NCI-H446 treated with DMSO at 0.1 percent for 48 hours (cell line): ENCODE results near the gene DCAF11.

Experiments used
- DNase-seq: peaks from one replicate; lab custom pipeline; 2025; lab: John Stamatoyannopoulos, UW

The DCAF11 gene

DNA sequence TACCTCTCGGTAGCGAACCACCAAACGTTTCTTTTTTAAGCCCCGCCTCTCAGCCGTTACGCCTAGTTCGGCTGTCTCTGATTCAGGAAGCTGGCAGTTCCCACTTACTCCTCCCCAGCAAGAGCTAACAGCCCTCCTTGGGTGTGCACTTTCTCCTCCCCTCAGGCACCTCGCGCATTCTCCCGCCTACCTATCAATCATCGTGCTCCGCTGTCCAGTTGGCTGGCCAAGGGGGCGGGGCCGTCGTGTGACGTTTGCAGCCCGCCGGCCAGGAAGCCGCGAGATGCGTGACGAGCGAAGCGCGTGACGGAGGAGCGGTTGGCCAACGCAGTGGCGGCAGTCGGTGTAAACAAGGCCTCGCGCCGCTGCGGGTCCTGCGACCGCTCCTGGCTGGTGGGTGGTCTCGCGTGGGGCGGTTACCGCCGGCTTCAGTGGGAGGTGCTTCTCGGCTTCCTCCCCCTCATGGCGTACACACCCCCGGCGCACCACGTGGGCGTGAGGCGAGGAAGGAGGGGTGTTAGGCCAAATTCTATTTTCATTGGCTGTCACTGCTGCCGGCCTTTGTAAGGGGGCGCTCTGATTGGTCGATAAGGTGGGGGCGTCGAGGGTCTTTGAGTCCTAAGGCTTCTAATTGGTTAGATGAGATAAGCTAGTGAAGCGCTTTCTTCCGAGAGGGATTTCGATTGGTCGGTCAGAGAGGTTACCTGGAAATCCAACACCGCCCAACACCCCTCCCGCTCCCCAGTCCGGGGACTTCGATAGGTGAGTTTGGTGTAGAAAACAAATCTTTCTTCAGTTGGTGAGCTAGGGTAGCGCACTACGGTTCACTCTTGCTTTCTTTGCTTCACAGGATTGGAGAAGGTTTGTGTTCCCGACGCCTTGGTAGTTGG is at the start of gene DCAF11, which contains the start of gene NRL:
Gene DCAF11 (plus strand): TSS at position 246 of the 890 bp plus-strand sequence. CDS start 818 bp downstream, outside the sequence.
Gene NRL (minus strand): TSS at position 418 of the 890 bp plus-strand sequence. CDS start 32,101 bp downstream, outside the sequence.
- peak; percentile 100 for DNase-seq

DNA sequence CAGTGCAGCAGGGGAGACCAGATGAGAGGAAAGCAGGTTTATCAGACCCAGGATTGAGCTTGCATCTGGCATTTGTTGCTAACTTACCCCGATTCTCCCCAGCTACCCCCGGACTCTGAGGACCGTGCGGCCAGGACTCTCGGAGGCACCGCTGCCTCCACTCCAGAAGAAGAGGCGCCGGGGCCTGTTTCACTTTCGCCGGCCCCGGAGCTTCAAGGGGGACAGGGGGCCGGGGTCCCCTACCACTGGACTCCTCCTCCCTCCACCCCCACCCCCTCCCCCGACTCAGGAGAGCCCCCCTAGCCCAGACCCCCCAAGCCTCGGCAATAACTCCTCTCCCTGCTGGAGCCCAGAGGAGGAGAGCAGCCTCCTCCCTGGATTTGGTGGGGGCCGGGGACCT is 49.7 kb upstream of the DCAF11 start:
- DNase-seq: no peak

DNA sequence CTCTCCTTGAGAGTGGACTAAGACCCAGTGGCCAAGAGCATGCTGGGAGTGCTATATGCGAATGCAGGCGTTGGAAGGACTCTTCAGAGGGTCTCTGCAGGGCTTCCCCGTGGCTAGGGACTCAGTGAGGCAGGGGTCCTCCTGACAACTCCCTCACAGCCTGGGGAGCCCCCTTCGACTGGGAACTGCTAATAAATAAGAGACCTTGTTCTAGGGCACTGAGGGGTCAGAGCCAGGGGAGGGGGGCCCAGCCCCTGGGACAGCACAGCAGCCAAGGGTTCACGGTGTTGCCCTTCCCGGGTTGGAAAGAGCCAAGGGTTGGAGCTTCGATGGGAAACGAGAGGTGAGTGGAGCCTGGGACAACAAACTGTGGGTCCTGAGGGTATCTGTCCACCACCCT is 49.2 kb upstream of the DCAF11 start:
- no peak for DNase-seq

DNA sequence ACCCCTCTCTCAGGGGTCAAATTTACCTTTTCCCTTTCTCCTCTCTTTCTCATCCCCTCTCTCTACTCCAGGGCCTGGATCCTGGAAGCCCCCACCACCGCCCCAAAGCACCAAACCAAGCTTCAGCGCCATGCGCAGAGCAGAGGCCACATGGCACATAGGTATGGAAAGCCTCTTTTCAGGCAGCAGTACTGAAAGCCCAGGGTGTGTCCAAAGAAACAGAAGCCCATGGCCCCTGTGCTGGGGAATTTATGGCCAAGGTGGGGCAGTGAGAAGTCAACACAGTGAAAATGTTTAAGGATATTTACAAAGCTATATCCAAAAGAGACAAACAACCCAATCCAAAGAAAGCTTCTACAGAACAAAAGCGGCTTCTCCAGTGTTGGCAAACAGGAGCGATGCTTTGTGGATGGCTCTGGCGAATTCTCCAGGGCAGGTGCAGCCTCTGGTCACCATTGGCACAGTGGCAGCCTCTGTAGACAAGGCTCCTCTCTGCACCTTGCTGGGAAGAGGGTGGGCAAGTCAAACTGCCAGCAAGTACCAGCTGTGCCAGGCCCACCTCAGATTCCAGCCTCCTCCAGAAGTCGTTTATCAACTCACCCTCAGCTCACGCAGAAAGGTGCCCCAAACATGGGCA is 48.0 kb upstream of the DCAF11 start:
- DNase-seq: no peak

- DNase-seq: no peak
Measured at GRCh38 chr14:24067133-24068082, 47.2 kb upstream of the DCAF11 start.

- DNase-seq: no peak
Measured at GRCh38 chr14:24068711-24069410, 45.7 kb upstream of the DCAF11 start.

DNA sequence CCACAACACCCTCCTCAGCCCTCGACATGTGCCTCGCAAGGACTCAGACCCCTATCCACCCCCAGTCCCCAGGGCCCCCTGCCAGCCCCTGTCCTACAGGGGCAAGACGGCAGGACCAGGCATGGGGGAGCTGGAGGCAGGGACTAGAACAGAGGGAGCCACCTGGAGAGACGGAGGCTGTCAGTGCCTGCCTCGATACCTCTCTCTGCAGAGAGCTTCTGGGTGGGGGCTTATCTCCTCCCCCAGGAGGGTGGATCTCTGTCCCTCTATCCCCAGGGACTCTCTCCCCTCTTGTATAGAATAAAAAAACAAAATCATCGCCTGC is 45.2 kb upstream of the DCAF11 start:
- no peak for DNase-seq

GRCh38 chr14:24070285-24071143 is 44.1 kb upstream of the DCAF11 start:
- no peak for DNase-seq

DNA sequence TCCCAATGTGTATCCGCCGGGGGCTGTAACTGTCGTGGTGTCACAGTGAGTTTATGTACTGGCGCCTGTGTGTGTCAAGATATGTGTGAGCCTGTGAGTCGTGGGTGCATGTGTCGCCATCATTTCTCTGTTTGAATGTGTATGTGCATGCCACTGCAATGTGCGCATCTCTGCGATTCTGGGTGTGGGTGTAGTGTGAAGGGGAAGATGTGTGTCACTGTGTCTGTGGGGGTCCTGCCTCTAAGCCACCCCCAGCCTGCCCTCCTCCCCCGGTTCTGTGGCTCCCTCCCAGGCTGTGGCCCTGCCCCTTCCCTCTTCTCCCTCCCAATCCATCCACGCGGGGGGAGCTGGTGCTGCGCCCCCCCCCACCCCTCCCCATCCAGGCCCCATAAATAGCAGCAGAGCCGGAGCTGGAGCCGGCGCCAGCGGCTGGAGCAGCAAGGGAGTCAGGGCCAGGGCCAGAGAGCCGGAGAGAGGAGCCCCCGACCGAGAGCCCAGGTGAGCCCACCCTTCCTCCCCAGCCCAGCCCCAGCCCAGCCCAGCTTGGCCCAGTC is 43.4 kb upstream of the DCAF11 start, which contains the start of gene CPNE6:
Gene CPNE6 (plus strand): TSS at position 419 of the 554 bp plus-strand sequence. CDS start 1,375 bp downstream, outside the sequence.
- DNase-seq: no peak

- DNase-seq: no peak
Measured at GRCh38 chr14:24071836-24072430, 42.6 kb upstream of the DCAF11 start.

- DNase-seq: peak; percentile 54
Measured at GRCh38 chr14:24072436-24072835, 42.1 kb upstream of the DCAF11 start.

GRCh38 chr14:24072881-24073877 is 41.4 kb upstream of the DCAF11 start:
- no peak for DNase-seq

- no peak for DNase-seq
Measured at GRCh38 chr14:24074625-24075484, 39.7 kb upstream of the DCAF11 start.

DNA sequence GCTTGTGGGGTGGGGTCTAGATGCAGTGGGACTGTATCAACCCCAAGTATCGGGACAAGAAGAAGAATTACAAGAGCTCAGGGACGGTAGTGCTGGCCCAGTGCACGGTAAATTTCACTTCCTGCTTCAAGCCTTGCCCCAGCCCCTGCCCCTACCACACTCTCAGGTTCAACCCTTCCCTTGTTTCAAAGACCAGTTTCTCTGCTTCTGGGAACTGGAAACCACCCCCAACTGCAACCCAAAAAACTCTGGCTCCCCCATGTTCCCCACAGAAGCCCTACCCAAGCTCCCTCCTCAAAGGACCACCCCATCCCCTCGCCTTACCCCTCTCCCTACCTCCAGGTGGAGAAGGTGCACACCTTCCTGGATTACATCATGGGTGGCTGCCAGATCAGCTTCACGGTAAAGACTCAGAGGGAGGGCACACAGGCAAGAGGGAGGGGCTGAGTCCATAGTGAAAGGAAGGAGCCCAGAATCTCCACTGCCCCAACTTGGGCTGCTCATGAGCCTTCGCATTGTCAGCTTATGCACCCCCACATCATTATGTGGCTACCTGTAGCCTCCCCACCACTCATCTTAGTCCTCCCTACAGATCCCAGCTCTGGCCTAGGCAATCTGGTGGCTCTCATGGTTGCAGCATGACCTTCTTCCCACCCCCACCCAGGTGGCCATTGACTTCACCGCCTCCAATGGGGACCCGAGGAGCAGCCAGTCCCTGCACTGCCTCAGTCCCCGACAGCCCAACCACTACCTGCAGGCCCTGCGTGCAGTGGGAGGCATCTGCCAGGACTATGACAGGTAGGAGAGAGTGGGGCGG is 38.9 kb upstream of the DCAF11 start:
- DNase-seq: no peak

DNA sequence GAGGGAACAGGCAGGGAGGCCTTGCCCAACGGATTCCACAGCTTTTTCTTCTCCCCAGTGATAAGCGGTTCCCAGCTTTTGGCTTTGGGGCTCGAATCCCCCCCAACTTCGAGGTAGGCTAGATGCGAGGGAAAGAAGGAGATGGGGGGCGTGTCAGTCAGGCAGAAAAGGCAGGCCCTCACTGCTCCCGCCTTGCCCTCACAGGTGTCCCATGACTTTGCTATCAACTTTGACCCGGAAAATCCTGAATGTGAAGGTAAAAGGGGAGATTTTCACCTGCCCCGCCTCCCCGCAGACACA is 38.3 kb upstream of the DCAF11 start:
- no peak for DNase-seq

DNA sequence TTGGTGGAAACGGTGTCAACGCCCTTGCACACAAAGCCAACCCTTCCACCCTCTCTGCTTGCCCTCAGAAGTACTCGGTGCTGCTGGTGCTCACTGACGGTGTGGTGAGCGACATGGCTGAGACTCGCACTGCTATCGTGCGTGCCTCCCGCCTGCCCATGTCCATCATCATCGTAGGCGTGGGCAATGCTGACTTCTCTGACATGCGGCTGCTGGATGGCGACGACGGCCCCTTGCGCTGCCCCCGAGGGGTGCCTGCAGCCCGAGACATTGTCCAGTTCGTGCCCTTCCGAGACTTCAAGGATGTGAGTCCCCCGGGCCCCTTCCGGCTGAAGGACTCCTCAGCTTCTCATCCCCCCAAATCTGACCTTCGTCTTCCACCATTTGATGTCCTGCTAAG is 37.5 kb upstream of the DCAF11 start:
- DNase-seq: no peak

DNA sequence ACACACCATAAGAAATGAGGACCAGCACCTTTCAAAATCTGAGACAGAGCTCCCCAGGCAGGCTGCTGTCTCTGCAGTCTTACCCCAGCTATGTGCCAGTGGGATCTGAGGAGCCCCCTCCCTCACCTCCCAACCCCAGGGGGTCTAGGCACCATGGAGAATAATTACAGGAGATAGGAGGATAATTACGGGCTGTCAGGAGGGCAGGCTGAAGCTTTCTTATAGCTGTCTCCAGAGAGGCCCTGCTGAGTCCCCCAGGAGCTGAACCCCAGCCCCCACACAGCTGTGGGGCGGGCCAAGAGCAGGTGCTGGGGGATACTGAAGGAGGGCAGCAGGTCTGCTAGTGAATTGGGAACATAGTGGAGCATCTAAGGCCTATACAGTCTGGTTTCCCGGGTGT is 36.4 kb upstream of the DCAF11 start:
- no peak for DNase-seq
